HG03439 (cell line): ENCODE measurements around the gene OR2AT4.
"Not testable (repeated sequence)": the region's sequence is repeated elsewhere in the genome, so short reads cannot be mapped to it uniquely, and the experiment has no call there.

Experiments used
- ATAC-seq: cut with Tn5 transposase; IDR thresholded peaks from one replicate; pipeline ENCODE4 v1.9.1; 2021; ENCODE audit warnings: mild to moderate bottlenecking, moderate library complexity; ENCODE audit not compliant: unreplicated experiment

OR2AT4 gene

DNA sequence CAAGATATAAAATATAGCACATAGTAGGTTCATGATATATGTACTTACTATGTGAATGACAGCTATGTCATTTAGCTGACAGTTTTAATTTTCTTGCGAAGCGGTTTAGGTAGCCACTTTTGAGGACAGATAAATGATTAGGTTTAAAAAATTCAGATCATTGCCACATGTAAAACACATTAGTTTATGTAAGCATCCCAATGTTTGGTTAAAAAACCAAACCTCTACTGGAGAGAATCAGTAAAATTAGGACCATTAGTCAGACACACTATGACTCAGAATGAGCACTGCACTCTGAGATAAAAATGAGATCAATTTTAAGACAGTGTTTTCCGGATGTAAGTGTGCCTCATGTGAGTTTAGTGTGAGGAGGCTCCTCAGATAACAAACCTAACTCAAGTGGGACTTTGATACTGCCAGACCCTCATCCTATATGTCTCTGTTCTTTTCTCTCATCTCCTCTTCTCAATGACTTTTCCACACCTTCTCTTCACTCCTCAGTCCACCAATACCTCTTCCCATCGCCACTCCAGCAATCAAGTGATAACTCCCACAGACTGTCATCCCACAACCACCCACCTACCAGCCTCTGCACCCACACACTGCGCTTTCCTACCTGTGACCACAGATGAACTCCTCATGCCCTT is 6.8 kb upstream of the OR2AT4 start:
- ATAC-seq = no peak

DNA sequence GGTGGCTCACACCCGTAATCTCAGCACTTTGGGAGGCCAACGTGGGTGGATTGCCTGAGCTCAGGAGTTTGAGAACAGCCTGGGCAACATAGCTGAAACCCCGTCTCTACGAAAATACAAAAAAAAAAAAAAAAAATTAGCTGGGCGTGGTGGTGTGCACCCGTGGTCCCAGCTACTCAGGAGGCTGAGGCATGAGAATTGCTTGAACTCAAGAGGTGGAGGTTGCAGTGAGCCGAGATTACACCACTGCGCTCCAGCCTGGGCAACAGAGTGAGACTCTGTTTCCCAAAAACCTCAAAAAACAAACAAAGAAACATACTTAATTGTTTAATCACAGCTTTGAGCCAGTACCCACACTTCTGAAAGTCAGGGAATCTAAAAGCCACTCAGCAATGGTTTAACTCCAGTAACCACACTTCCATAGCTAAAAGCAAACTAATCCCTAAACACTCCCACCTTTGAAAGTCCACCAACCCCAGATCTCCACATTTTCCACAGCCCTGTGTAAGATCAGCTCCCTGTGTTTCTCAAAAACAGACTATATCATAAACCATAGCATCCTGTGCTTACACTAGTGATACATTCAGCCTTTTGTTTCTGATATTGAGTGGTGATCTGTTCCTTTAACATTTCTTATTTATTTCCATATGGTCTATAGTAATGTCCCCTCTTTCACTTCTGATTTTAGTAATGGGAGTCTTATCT is 4.9 kb upstream of the OR2AT4 start:
- no peak for ATAC-seq

DNA sequence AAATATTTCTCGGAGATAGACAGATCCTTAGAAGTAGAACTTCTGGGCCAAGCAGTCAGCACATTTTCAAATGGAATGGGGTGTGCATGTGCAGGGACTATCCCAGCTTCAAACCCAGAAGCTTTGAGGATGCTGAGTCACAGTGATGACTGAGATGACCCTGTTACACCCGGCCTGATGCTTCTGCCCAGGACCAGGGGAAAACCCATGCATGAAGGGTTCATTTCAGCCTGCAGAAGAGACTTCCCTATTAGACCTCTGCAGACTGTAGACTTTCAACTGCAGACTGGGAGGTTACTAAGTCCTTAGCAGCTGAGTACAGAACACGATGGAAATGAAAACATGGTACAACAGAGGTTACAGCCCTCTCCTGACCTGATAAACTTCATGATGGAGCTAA is 3.6 kb upstream of the OR2AT4 start:
- ATAC-seq = peak; percentile 94

DNA sequence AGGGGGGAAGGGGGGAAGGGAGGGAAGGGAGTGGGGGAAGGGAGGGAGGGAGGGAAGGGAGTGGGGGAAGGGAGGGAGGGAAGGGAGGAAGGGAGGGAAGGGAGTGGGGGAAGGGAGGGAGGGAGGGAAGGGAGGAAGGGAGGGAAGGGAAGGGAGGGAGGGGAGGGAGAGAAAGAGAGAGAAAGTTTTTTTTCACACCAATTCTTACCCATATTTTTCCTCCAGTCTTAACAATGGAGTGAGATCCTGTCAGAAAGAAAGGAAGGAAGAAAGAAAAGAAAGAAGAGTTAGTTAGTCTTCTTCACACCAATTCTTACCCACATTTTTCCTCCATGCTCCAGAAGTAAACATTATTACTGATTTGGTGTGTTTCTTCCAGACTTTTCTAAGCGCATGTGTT is 3.0 kb upstream of the OR2AT4 start:
- ATAC-seq = no peak

DNA sequence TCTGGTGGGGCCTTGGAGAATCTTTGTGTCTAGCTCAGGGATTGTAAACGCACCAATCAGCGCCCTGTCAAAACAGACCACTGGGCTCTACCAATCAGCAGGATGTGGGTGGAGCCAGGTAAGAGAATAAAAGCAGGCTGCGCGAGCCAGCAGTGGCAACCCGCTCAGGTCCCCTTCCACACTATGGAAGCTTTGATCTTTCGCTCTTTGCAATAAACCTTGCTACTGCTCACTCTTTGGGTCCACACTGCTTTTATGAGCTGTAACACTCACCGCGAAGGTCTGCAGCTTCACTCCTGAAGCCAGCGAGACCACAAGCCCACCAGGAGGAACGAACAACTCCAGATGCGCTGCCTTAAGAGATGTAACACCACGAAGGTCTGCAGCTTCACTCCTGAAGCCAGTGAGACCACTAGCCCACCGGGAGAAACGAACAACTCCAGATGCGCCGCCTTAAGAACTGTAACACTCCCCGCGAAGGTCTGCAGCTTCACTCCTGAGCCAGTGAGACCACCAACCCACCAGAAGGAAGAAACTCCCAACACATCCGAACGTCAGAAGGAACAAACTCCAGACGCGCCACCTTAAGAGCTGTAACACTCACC is 2.3 kb upstream of the OR2AT4 start:
- not testable (repeated sequence) for ATAC-seq

DNA sequence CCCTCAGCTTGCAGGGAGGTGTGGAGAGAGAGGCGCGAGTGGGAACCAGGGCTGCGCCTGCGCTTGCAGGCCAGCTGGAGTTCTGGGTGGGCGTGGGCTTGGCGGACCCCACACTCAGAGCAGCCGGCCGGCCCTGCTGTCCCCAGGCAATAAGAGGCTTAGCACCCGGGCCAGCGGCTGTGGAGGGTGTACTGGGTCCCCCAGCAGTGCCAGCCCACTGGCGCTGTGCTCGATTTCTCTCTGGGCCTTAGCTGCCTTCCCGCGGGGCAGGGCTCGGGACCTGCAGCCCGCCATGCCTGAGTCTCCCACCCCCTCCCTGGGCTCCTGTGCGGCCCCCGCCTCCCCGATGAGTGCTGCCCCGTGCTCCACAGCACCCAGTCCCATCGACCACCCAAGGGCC is 1.5 kb upstream of the OR2AT4 start:
- ATAC-seq = not testable (repeated sequence)

DNA sequence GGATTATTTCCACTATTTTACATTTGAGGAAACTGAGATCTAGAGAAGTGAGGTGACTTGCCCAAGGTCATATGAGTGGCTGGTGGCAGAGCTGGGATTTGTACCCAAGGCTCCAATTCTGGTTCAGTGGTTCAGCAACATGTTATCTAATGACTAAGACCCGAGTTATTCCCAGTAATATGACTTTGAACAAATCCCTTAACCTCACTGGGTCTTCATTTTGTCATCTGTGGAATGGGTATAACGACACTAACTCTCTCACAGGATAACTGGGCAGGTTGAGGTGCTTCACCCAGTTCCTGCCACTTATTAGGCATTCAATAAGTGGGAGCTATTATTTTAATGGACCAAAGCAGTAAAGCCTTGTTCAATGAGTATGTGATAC is 489 bp upstream of the OR2AT4 start:
- ATAC-seq = no peak

DNA sequence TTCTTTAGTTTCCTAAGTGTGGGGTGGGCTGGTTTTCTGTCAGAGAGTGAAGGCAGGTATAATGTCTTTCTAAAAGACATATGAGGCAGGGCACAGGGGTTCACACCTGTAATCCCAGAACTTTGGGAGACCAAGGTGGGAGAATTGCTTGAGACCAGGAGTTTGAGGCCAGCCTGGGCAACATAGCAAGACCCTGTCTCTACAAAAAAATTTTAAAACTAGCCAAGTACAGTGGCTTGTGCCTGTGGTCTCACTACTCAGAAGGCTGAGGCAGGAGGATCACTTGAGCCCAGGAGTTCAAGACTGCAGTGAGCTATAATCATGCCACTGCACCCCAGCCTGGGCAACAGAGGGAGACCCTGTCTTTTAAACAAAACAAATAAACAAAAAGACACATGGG is 2.3 kb downstream of the OR2AT4 start:
- not testable (repeated sequence) for ATAC-seq

DNA sequence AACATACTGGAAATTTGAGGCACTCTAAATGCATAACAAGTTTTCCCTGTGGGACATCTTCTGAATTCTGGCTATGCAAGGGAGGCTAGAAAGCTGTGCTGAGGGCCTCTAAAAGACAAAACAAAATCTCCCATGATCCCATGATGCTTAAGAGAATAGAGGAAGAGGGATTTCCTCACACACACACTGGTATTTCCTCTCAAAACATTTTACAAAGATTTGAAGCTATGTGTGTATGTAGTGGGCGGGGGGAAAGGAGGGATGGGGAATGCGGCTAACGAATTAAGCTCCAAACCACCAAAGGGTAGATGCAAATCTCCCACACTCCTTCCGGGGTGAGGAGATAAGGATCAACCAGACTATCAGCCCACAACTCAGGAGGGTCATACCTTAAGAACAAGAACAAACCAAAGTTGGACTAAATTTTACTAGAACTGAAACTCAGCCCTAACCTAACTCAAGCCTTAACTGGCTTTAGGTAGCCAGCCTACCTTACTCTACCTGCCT is 6.0 kb downstream of the OR2AT4 start:
- no peak for ATAC-seq

DNA sequence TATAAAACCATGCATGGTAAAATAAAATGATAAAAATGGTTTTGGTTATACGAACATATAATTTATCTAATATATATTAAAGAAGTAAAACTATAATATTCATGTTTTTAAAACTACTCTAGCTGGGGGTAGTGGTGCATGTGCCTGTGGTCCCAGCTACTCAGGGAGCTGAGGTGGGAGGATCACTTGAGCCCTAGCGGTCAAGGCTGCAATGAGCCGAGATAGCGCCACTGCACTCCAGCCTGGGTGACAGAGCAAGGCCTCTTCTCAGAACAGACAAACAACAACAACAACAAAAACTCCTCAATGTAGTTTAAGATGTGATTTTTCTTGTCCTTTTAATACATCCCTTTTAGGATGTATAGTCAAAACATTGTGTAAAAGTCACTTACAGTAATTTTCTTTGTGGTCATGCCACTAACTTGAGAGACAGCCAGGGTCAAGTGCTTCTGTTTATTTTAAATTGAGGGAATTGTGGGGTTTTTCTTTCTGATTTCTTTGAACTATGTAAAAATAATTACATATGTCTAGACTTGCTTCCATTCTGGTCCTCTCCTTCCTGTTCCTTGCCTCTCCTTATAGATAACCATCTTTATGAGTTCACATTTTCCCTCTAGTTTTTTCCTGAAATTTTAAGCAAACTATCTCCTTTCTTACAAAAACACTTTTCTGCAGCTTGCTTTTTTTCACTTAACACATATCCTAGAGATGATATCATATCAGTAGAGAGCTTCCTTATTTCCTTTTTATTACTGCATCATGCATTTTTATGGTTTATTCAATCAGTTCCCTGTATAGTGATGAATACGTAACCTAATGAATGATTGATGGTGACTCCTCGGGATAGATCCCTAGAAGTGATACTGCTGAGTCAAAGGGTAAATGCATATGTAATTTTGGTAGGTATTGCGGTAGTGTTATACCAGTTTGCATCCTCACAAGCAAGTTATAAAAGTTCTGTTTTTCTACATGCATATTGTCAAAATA is 9.1 kb downstream of the OR2AT4 start:
- ATAC-seq = no peak

DNA sequence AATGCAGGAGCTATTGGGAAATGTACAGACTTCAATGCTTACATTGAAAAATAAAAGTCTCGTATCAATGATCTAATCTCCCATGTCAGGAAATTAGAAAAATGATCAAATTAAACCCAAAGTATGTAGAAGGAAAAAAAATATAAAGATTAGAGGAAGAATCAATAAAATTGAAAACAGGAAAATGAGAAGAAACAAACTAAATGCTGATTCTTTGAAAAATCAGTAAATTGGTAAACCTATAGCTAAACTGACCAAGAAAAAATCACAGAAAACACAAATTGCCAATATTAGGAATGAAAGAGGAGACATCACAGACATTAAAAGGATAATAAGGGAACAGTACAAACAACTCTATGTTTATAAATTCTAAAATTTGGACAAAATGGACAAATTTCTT is 11.8 kb downstream of the OR2AT4 start:
- no peak for ATAC-seq

DNA sequence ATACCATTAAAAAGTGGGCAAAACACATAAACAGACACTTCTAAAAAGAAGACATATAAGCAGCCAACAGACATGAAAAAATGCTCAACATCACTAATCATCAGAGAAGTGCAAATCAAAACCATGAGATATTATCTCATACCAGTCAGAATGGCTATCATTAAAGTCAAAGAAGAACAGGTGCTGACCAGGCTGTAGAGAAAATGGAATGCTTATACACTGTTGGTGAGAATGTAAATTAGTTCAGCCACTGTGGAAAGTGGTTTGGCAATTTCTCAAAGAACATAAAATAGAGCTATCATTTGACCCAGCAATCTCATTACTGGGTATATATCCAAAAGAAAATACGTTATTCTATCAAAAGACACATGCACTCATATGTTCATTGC is 13.5 kb downstream of the OR2AT4 start:
- ATAC-seq = no peak

DNA sequence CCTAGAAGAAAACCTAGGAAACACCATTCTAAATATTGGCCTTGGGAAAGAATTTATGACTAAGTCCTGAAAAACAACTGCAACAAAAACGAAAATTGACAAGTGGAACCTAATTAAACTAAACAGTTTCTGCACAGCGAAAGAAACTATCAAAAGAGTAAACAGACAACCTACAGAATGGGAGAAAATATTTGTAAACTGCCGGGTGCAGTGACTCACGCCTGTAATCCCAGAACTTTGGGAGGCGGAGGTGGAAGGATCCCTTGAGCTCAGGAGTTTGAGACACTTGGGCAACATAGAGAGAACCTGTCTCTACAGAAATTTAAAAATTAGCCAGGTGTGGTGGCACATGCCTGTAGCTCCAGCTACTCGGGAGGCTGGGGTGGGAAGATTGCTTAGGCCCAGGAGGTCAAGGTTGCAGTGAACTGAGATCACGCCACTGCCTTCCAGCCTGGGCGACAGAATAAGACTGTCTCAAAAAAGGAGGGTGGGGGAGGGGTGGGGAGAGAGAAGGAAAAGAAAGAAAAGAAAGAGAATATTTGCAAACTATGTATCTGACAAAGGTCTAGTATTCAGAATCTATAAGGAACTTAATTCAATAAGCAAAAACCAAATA is 14.0 kb downstream of the OR2AT4 start:
- ATAC-seq = no peak

DNA sequence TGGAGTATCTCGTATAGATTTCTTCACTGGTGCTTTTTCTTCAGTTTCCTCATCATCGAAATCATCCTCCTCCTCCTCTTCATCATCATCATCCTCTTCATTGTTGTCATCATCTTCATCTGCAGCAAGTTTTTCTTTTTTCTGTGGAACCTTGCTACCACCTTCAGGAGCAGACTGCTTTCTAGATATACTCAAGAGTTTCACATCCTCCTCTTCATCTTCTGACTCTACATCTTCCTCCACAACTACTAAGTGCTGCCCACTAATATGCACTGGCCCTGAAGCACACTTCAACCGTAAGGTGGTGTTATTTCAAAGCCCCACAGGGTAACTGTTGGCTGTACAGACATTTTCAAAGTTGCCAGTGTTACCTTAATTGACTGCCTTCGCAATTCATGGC is 17.1 kb downstream of the OR2AT4 start:
- no peak for ATAC-seq

DNA sequence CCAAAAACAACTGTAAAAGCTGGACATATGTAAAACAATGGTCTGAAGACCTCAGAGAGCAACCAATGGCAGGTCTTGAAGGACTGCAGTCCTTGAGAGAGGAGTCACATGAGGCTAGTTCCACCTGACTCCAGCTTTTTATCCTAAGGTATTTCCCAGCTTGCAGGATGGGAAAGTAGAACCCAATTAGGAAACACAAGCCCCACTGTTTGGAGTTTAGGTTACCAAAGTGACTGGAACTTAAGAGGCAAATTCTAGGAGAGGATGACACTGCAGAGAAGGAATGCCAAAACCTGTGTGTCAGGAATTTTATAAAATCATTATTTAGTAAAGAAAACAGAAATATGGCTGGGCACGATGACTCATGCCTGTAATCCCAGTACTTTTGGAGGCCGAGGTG is 18.4 kb downstream of the OR2AT4 start:
- ATAC-seq = no peak

DNA sequence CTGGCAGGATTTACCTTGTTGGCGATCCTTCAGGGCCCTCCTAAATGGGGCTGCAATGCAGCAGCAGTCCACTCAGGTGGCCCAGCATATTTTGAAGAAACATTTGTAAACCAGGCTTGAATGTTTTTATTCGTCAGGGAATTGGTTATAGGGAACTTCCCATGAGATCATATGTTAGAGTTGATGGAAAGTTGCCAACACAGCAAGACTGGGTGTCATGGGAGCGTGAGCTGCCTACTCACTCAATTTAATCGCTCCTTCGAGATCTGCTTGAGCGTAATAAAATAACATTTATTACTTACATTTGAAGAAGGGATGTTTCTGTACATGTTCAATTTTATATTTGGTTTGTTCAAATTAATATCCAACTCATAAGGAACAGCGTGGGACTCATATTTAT is 19.4 kb downstream of the OR2AT4 start:
- ATAC-seq = no peak

DNA sequence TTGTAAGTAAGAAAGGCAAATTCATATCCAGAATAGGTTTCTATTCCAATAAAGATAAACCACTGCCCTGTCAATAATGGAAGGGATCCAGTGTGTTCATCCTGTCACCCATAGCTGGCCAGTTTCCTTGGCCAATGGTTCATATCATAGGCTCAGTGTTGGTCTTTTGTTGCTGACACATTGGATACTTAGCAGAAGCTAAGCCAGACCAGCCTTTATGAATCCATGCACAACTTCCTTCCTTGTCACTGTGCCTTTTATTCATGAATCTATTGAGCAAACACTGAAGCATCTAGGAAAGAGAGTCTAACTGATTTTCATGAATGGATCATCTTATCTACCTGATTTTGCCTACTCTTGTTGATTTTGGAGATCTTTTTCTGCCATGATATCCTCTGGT is 20.0 kb downstream of the OR2AT4 start:
- no peak for ATAC-seq

DNA sequence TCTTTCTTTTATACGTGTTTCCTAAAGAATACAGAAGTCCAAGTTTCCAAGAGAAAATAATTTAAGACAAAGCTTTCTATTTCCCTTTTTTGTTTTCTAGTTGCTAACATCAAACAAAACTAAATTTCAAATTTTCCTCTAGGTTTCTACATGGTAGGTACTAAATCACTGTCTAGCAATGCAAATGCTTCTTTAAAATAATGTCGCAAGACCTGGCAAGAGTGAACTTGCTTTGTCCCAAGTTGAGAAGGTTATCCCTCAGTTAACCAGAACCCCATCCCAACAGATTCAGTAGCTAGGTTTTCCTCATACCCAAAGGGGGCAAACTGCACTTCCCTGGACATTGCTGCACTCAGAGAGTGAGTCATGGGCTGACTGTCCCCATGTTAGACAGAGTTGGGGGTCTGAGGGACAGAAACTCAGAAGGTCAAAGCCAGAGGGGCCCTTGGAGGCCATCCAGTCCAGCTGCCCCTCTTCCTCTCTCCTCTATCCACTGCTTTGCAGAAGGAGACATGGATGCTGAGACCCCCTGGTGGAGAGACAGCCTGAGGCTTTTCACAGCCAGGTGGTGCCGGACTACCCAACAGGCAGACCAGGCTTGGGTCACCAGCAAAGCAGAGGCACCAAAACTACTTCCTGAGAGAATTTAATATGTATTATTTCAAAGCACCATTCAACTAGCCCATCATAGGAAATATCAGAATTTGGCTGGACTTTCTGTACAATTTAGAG is 23.1 kb downstream of the OR2AT4 start:
- ATAC-seq = no peak

DNA sequence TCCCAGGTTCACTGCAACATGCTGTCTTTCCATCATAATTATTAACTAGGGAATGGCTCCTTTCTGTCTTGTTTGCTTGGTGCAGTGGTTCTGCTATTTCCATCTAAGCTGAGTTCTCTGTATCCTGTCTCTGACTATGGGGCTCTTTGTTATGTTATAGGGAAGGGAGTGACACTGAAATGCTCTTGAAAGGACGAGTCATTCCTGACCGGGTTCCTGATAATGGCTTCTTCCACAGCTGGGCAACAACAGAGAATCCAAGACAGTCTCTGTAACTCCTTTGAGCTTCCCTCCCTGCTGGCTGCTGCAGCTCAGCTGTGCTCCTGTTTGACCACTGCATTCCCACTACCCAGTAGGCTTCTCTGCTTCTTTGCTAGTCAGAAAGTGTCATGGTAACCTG is 24.1 kb downstream of the OR2AT4 start:
- no peak for ATAC-seq

DNA sequence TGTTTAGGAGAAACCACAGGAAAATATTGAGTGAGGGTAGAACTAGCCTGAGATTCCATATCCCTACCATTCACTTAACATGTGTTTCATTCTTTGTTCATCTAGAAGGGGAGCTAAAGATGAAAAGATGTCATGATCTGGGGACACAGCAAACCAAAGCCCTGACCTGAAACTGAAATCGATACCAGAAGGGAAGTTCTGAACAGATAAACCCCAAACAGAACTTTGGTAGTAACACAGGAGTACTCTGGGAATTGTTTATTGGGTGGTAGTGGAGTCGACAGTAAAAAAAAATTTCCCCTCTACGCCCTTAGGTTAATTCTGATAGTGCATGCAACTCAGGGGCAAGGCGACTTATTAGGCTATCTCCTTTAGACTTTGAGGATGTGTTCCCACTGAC is 27.2 kb downstream of the OR2AT4 start:
- no peak for ATAC-seq
